ENCODE data around the gene MRPS26. TPM values are rescaled to one million over a fixed set of nuclear protein-coding genes. Genes with fewer than 3 reads are reported as not detected.

MRPS26 gene
- total RNA-seq, 1 experiment from 2014 or later = 105 TPM

GRCh38 chr20:3041854-3042409, 3.9 kb upstream of the MRPS26 start:
- Mint-ChIP-seq H3K27ac (peak overlapping the region; percentile 86), H3K36me3 (peaks cover 30% of the 10 kb centered on the region), H3K4me1 (peaks cover 24% of the 10 kb centered on the region), H3K9me3 (no peaks in the 10 kb centered on the region), H3K27me3 (ENCODE audit: low read depth) (no peaks in the 10 kb centered on the region), H3K4me3 (peak overlapping the region; percentile 48)
- CTCF ChIA-PET = interaction anchor here (0.6 to 2.7 kb wide), 11 partner anchors 10 to 368 kb away, joined by 3 to 13 read pairs (median 3); partner anchors contain the start of gene TMEM239
- POLR2A ChIA-PET = no interaction called here
- no peak for ATAC-seq
- TF ChIP-seq ATF2 (CRISPR knock-in tag; IDR thresholded peaks at IDR 0.05; ENCODE audit: borderline replicate concordance, low read depth) (no peak), ZNF396 (CRISPR knock-in tag; IDR thresholded peaks at IDR 0.05; ENCODE audit: borderline replicate concordance) (no peak), NFE2L1 (CRISPR knock-in tag; IDR thresholded peaks at IDR 0.05) (no peak), SMAD4 (CRISPR knock-in tag; IDR thresholded peaks at IDR 0.05) (no peak), ZNF317 (CRISPR knock-in tag; IDR thresholded peaks at IDR 0.05; ENCODE audit: borderline replicate concordance, low read depth) (no peak), ELF4 (CRISPR knock-in tag; IDR thresholded peaks at IDR 0.05; ENCODE audit: low read depth) (no peak), SP1 (CRISPR knock-in tag; conservative IDR thresholded peaks at IDR 0.05) (no peak), ETV6 (CRISPR knock-in tag; IDR thresholded peaks at IDR 0.05) (no peak), ZNF671 (CRISPR knock-in tag; IDR thresholded peaks at IDR 0.05) (no peak), USF1 (CRISPR knock-in tag; IDR thresholded peaks at IDR 0.05) (no peak), PRDM15 (CRISPR knock-in tag; IDR thresholded peaks at IDR 0.05) (no peak), ZNF263 (CRISPR knock-in tag; IDR thresholded peaks at IDR 0.05; ENCODE audit: low read depth) (no peak), AR (CRISPR knock-in tag; IDR thresholded peaks at IDR 0.05) (no peak), RELA (CRISPR knock-in tag; IDR thresholded peaks at IDR 0.05; ENCODE audit: borderline replicate concordance) (no peak), E2F1 (CRISPR knock-in tag; IDR thresholded peaks at IDR 0.05) (no peak), MXD4 (CRISPR knock-in tag; IDR thresholded peaks at IDR 0.05; ENCODE audit: borderline replicate concordance) (no peak), ZNF532 (CRISPR knock-in tag; IDR thresholded peaks at IDR 0.05; ENCODE audit: borderline replicate concordance) (no peak), TEAD4 (CRISPR knock-in tag; IDR thresholded peaks at IDR 0.05) (no peak)
- DNase-seq (ENCODE audit: low spot score) = peak; percentile 18

Data from WTC11 (cell line).